GM12872 (cell line): ENCODE results near the gene HELB.

Source experiments
- TF ChIP-seq, protein P1 (sequence below): IDR thresholded peaks from 3 replicates; pipeline ENCODE4 v1.5.1; 2011; ENCODE audit warnings: low read depth, mild to moderate bottlenecking, low read length, moderate library complexity; ENCODE audit not compliant: insufficient read depth

The HELB gene

GRCh38 chr12:66269757-66270383, 32.4 kb upstream of the HELB start:
- TF ChIP-seq, protein P1, sequence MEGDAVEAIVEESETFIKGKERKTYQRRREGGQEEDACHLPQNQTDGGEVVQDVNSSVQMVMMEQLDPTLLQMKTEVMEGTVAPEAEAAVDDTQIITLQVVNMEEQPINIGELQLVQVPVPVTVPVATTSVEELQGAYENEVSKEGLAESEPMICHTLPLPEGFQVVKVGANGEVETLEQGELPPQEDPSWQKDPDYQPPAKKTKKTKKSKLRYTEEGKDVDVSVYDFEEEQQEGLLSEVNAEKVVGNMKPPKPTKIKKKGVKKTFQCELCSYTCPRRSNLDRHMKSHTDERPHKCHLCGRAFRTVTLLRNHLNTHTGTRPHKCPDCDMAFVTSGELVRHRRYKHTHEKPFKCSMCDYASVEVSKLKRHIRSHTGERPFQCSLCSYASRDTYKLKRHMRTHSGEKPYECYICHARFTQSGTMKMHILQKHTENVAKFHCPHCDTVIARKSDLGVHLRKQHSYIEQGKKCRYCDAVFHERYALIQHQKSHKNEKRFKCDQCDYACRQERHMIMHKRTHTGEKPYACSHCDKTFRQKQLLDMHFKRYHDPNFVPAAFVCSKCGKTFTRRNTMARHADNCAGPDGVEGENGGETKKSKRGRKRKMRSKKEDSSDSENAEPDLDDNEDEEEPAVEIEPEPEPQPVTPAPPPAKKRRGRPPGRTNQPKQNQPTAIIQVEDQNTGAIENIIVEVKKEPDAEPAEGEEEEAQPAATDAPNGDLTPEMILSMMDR: peak; percentile 50; the same call in 2 of the 3 replicates

GRCh38 chr12:66270613-66271012, 31.7 kb upstream of the HELB start:
- TF ChIP-seq, protein P1: no peak

DNA sequence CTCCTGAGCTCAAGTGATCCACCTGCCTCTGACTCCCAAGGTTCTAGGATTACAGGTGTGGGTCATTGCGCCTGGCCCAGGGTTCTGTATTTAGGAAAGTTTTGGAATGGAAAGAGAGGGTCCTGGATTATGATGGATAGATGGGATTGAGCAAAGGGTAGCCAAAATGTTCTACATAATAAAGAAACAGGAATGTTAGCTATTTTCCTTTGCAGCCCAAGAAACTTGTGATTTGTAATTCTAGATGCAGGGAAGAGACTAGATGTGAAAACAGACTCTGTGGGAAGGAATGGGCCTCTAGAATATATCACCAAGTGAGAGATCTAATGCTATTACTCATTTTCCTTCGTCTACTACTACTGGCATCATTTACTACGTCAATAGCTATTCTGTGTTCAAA, 29.6 kb upstream of the HELB start:
- TF ChIP-seq, protein P1: no peak

DNA sequence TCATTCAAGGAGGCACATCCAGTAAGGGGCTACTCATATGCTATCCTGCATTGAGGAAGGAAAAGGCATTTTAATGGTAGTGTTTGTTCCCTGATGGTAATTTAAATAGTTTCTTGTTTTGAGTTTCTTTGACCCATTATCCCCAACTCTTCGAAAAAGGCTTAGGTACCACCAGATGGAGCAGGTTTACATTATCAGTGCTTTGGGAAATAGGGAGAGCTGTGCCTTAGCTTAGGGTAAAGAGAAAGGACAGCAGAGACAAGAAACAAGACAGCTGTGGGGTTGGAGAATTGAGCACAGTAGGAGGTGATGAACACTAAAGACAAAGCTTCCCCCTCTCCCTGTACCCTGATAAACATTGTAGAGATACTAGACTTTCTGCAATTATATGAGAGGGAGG, 29.1 kb upstream of the HELB start:
- TF ChIP-seq, protein P1: no peak

DNA sequence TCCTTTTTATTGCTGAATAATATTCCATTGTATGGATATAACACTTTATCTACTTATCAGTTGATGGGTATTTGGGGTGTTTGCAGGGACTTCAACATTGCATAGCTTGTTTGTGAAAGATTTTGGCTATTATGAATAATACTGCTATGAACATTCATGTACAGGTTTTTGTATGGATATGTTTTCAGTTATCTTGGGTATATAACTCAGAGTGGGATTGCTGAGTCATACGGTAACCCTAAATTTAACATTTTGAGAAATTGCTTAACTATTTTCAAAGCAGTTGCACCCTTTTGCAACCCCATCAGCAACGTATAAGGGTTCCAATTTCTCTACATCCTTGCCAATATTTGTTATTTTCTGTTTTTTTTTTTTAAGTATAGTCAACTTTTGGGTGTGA, 27.3 kb upstream of the HELB start:
- TF ChIP-seq, protein P1: no peak

DNA sequence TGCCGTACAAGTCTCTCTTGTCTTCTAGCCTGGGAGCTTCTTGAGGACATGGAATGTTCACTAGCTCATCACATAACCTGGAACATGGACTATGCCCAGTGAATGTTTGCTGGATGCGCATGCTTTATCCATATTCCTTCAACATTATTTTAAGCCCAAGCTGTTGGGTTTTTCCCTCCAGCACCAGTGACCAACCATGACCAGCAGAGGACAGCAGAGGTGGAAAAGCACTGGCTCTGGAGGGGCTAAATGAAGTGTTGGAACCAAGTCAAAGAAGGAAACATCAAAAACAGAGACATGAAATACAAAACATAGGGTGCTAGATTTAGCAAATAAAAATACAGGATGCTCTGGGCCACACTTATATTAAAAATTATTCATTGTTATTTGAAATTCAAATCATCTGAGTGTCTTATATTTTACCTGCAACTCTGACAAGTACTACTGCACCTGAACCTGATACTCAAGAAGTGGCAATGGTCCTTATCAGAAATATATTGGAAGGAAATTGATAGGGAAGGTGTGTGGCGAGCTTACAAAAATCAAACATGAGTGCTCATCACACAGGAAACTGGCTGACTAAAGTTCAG, 23.1 kb upstream of the HELB start:
- TF ChIP-seq, protein P1: peak; percentile 61

DNA sequence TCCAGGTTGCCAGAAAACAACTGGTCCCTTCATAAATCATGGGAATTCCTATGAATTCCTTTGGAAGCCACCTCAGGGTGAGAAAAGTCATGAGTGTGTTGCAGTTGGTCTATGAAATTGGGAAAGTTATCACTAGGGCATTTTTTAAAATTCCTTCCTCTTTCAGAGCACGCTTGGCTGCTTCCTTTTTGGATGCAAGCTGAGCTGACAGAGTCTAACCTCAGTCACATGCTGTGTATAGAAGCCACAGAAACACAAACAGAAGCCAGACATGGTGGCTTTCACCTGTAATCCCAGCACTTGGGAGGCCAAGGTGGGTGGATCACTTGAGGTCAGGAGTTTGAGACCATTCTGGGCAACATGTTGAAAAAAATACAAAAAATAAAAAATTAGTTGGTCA, 21.7 kb upstream of the HELB start:
- TF ChIP-seq, protein P1: no peak

DNA sequence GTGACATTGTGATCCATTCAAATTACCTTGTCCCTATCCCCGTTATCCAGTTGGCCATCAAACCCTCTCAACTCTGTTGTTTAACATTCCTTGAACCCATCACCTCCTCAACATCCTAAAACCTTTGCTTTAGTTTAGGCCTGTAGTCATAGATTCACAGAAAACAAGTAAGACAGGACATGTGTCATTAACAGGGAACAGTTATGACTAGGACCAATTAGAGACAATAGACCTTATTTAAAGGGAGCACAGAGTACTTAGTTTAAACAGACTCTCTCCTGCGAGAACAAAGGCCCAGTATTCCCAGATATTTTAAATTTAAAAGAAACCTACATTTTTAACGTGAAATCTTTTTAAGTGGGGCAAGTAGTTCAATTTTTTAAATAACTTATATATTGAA, 20.0 kb upstream of the HELB start:
- TF ChIP-seq, protein P1: no peak
